Panc1 (cell line): ENCODE data around the gene AGAP2. TPM values are rescaled to one million over a fixed set of nuclear protein-coding genes. Genes with fewer than 3 reads are reported as not detected.

Experiments used
- ATAC-seq: fragments of 200-7000 bp; cut with Tn5 transposase; 2 replicates; pipeline ENCODE4 v1.9.1; 2020; ENCODE audit warnings: mild to moderate bottlenecking, moderate library complexity
- BruUV-seq: library from RNA; stranded (reverse); fragments of 400-500 nt; replicated peaks from 2 replicates; lab custom pipeline; 2021; lab: Mats Ljungman, UMichigan
- CTCF ChIA-PET: fragments of 300-600 bp; sonication (Branson Sonifier 250); formaldehyde crosslinking; loops from one replicate; lab custom pipeline; 2022; ENCODE audit warnings: antibody characterized with exemption; lab: Charles Lee
- POLR2A ChIA-PET: fragments of 300-600 bp; sonication (Branson Sonifier 250); formaldehyde crosslinking; loops from one replicate; lab custom pipeline; 2022; ENCODE audit warnings: antibody characterized with exemption; lab: Charles Lee
- DNase-seq: peaks from one replicate; pipeline ENCODE4 v3.0.0-alpha.2; 2010; ENCODE audit warnings: low read depth, low spot score
- H3K27ac ChIP-seq: 2 replicates; pipeline ENCODE4 v1.5.1; 2011; ENCODE audit warnings: mild to moderate bottlenecking, low read length, inconsistent platforms
- H3K27me3 ChIP-seq: fragments of 200-500 bp; sonication (Bioruptor generic); 2 replicates; pipeline ENCODE4 v1.6.0; 2014; ENCODE audit warnings: low read length, inconsistent platforms; ENCODE audit not compliant: control insufficient read depth, insufficient read depth
- H3K36me3 ChIP-seq: fragments of 200-500 bp; sonication (Bioruptor generic); 2 replicates; pipeline ENCODE4 v1.5.1; 2014; ENCODE audit warnings: inconsistent platforms, mild to moderate bottlenecking, low read length, moderate library complexity; ENCODE audit not compliant: control insufficient read depth, insufficient read depth
- H3K4me1 ChIP-seq: 2 replicates; pipeline ENCODE4 v1.5.1; 2011; ENCODE audit warnings: inconsistent platforms, mild to moderate bottlenecking, low read length, moderate library complexity; ENCODE audit not compliant: control insufficient read depth, insufficient read depth
- H3K4me3 ChIP-seq, 2 experiments: 2 replicates each; pipeline ENCODE4 v1.5.1; 2011 to 2012; ENCODE audit warnings: low read depth in 2 of 2, low read length in 2 of 2, mild to moderate bottlenecking in 2 of 2, inconsistent platforms in 1 of 2, moderate library complexity in 1 of 2
- H3K9me3 ChIP-seq: fragments of 200-500 bp; sonication (Bioruptor generic); 2 replicates; pipeline ENCODE4 v1.5.1; 2014; ENCODE audit warnings: low read depth, mild to moderate bottlenecking, inconsistent platforms, low read length, moderate library complexity; ENCODE audit not compliant: control insufficient read depth, insufficient read depth
- POLR2AphosphoS5 ChIP-seq: IDR thresholded peaks from 2 replicates; pipeline ENCODE4 v1.6.1; 2012; ENCODE audit warnings: mild to moderate bottlenecking, low read depth, low read length, moderate library complexity
- SIN3A ChIP-seq: IDR thresholded peaks from 2 replicates; pipeline ENCODE4 v1.6.1; 2012; ENCODE audit warnings: low read depth, mild to moderate bottlenecking, low read length, moderate library complexity, borderline replicate concordance; ENCODE audit not compliant: insufficient read depth
- TCF7L2 ChIP-seq: IDR thresholded peaks from 2 replicates; pipeline ENCODE4 v1.6.1; 2011; ENCODE audit warnings: mild to moderate bottlenecking, low read depth, low read length, inconsistent platforms
- in situ Hi-C: cut with HindIII; loops from 2 replicates; pipeline ENCODE4 v1.10.0; 2016; ENCODE audit warnings: low sequenced_read_pairs, low pct_unique_long_range_greater_than_20kb
- intact Hi-C: fragments of 100-400 bp; cut with micrococcal nuclease; formaldehyde crosslinking; loops from one replicate; pipeline ENCODE4 v1.10.0; 2022; ENCODE audit not compliant: unreplicated experiment
- total RNA-seq: library from RNA; stranded (reverse); gene quantifications from one replicate; pipeline ENCODE4 v1.2.1, GENCODE V29; 2021; ENCODE audit not compliant: unreplicated experiment
- TF ChIP-seq, protein P1 (sequence below): fragments of 450-650 bp; IDR thresholded peaks from 2 replicates; pipeline ENCODE4 v1.5.1; 2017; ENCODE audit warnings: mild to moderate bottlenecking
- TF ChIP-seq, protein P2 (sequence below), 2 experiments: IDR thresholded peaks; 2 replicates each; pipeline ENCODE4 v1.6.1; 2011 to 2012; ENCODE audit warnings: low read depth in 2 of 2, control low read depth in 1 of 2, low read length in 1 of 2, mild to moderate bottlenecking in 1 of 2, moderate library complexity in 1 of 2; ENCODE audit not compliant: insufficient read depth in 1 of 2

AGAP2 gene
- total RNA-seq, 1 experiment from 2014 or later, result 0.49 TPM

DNA sequence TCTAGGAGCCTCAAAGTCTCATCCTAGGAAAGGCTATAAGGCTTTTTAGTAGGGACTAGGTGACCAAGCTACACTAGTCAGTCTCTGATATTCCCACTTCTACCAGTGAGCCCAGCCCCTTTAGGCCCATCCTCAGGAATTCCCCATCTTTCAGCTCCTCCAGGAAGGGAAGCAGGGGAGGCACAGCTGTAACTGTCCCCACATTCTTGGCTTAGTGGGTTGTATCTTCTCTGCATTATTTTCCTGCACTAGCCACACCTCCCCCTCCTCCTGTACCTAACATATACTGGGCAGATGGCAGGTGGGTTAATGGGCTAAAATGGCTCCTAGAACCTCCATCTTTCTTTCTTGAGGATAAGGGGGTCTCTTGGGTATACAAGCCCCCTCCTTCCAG, 28.8 kb upstream of the AGAP2 start:
- ATAC-seq (no peak), DNase-seq (no peak)
- no peak for TF ChIP-seq SIN3A
- TF ChIP-seq POLR2AphosphoS5, result no peak
- TF ChIP-seq, protein P1, sequence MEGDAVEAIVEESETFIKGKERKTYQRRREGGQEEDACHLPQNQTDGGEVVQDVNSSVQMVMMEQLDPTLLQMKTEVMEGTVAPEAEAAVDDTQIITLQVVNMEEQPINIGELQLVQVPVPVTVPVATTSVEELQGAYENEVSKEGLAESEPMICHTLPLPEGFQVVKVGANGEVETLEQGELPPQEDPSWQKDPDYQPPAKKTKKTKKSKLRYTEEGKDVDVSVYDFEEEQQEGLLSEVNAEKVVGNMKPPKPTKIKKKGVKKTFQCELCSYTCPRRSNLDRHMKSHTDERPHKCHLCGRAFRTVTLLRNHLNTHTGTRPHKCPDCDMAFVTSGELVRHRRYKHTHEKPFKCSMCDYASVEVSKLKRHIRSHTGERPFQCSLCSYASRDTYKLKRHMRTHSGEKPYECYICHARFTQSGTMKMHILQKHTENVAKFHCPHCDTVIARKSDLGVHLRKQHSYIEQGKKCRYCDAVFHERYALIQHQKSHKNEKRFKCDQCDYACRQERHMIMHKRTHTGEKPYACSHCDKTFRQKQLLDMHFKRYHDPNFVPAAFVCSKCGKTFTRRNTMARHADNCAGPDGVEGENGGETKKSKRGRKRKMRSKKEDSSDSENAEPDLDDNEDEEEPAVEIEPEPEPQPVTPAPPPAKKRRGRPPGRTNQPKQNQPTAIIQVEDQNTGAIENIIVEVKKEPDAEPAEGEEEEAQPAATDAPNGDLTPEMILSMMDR, result no peak
- TF ChIP-seq, protein P2, sequence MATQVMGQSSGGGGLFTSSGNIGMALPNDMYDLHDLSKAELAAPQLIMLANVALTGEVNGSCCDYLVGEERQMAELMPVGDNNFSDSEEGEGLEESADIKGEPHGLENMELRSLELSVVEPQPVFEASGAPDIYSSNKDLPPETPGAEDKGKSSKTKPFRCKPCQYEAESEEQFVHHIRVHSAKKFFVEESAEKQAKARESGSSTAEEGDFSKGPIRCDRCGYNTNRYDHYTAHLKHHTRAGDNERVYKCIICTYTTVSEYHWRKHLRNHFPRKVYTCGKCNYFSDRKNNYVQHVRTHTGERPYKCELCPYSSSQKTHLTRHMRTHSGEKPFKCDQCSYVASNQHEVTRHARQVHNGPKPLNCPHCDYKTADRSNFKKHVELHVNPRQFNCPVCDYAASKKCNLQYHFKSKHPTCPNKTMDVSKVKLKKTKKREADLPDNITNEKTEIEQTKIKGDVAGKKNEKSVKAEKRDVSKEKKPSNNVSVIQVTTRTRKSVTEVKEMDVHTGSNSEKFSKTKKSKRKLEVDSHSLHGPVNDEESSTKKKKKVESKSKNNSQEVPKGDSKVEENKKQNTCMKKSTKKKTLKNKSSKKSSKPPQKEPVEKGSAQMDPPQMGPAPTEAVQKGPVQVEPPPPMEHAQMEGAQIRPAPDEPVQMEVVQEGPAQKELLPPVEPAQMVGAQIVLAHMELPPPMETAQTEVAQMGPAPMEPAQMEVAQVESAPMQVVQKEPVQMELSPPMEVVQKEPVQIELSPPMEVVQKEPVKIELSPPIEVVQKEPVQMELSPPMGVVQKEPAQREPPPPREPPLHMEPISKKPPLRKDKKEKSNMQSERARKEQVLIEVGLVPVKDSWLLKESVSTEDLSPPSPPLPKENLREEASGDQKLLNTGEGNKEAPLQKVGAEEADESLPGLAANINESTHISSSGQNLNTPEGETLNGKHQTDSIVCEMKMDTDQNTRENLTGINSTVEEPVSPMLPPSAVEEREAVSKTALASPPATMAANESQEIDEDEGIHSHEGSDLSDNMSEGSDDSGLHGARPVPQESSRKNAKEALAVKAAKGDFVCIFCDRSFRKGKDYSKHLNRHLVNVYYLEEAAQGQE (IDR thresholded peaks at IDR 0.05; ENCODE audit: insufficient read depth in 1 of 2, low read depth in 2 of 2, low read length in 1 of 2), result no peak
- no peak for TF ChIP-seq TCF7L2
- in situ Hi-C loops, result no loop called here
- H3K27ac ChIP-seq, result no peak overlapping the region
- no peak overlapping the region for H3K4me3 ChIP-seq
- no peaks in the 10 kb centered on the region; the same call in 1 of the 2 replicates for H3K36me3 ChIP-seq
- intact Hi-C loops, result no loop called here
- ChIA-PET POLR2A (no interaction called here), CTCF (interaction anchor here (0.9 to 1.1 kb wide), 2 partner anchors 11 to 16 kb away, joined by 3 to 5 read pairs; partner anchors contain the start of gene TSFM)
- no peaks in the 10 kb centered on the region for H3K9me3 ChIP-seq
- H3K4me1 ChIP-seq, result peaks cover 15% of the 10 kb centered on the region
- BruUV-seq, result no TSS peak
- H3K27me3 ChIP-seq, result peaks cover 4% of the 10 kb centered on the region; the same call in 1 of the 2 replicates

DNA sequence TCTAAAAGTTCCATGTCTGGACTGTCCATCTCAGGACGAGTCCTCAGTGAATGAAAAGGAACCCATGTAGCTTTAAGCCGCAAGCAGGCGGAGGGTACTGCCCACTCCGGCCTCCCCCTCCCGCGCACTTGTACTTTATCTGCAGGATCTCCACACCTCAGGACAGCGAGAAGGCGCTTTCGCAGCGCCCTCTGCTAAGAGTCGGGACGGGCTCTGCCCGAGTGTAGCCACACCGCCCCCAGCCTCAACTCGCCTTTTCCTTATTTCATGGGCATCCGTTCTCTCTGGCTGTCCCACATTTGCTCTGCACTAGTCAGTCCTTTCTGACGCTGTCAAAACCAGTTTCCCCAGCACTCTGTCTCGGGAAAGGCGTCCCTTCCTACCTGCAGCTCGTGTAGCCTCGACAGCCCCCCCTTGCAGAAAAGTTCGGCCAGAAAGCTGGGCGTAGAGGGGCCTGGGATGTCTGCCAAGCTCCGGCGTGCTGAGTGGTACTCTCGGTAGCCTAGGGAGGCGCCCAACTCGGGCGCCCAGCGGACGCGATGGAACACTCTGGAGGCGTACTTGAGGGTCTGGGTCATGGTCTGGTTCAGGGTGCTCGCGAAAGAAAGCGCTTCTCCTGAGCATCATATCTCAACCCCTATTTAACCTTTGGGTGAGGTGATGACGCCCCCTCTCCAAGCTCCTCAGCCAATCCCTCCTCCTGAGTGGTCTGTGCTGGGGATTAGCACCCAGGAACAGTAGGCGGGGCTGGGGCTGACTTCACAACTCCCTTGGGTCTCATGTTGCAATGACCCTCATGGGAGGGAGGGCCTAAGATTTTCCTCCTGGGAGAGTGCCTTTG, 28.1 kb upstream of the AGAP2 start, which contains the start of gene CYP27B1:
CYP27B1 (minus strand) TSS at position 615 of the 841 bp plus-strand sequence; CDS start at position 578, 37 bp downstream.
- intact Hi-C loops, result no loop called here
- peak within 1 kb of the TSS; percentile 37 to 57 for H3K4me3 ChIP-seq
- in situ Hi-C loops, result no loop called here
- H3K36me3 ChIP-seq, result no peaks in the 10 kb centered on the region; the same call in 1 of the 2 replicates
- 0 out of 2 replicates have a peak within 1 kb of the TSS, but pooled peaks have one; percentile 31 for H3K27ac ChIP-seq
- peaks cover 4% of the 10 kb centered on the region; the same call in 1 of the 2 replicates for H3K27me3 ChIP-seq
- peaks cover 15% of the 10 kb centered on the region for H3K4me1 ChIP-seq
- H3K9me3 ChIP-seq, result no peaks in the 10 kb centered on the region
- BruUV-seq, result no TSS peak
- ChIA-PET CTCF (interaction anchor here (0.9 to 1.1 kb wide), 3 partner anchors 10 to 16 kb away, joined by 3 to 5 read pairs (median 4); partner anchors contain the start of gene TSFM), POLR2A (no interaction called here)
- DNase-seq, result no peak
- ATAC-seq, result peak; percentile 56
- TF ChIP-seq, protein P2 (IDR thresholded peaks at IDR 0.05; ENCODE audit: insufficient read depth in 1 of 2, low read depth in 2 of 2, low read length in 1 of 2), result no peak
- TF ChIP-seq, protein P1, result no peak
- TF ChIP-seq SIN3A (no peak), TCF7L2 (no peak), POLR2AphosphoS5 (peak; percentile 39)
